Skeletal muscle satellite cell (primary cell): ENCODE data around the gene MANSC1.

Experiments used
- H3K27me3 ChIP-seq: 2 replicates; pipeline ENCODE4 v1.7.0; 2013; ENCODE audit warnings: low read length; ENCODE audit not compliant: control insufficient read depth, insufficient read depth
- H3K36me3 ChIP-seq: 2 replicates; pipeline ENCODE4 v1.7.0; 2013; ENCODE audit warnings: mild to moderate bottlenecking, control low read depth, low read length; ENCODE audit not compliant: insufficient read depth
- H3K4me1 ChIP-seq: 2 replicates; pipeline ENCODE4 v1.7.0; 2013; ENCODE audit warnings: low read length; ENCODE audit not compliant: control insufficient read depth, insufficient read depth
- H3K4me2 ChIP-seq: 2 replicates; pipeline ENCODE4 v1.7.0; 2013; ENCODE audit warnings: mild to moderate bottlenecking, low read length
- H3K4me3 ChIP-seq: 2 replicates; pipeline ENCODE4 v1.7.0; 2013; ENCODE audit warnings: low read length
- H3K9ac ChIP-seq: 2 replicates; pipeline ENCODE4 v1.7.0; 2013; ENCODE audit warnings: mild to moderate bottlenecking, low read depth, low read length, moderate library complexity
- H3K9me3 ChIP-seq: replicated peaks from 2 replicates; pipeline ENCODE4 v1.7.0; 2013; ENCODE audit warnings: mild to moderate bottlenecking, control low read depth, low read length

MANSC1 gene

GRCh38 chr12:12380949-12381593 is 31.0 kb upstream of the MANSC1 start:
- H3K9ac ChIP-seq: no peak overlapping the region
- H3K4me2 ChIP-seq: no peak overlapping the region
- H3K4me3 ChIP-seq: no peak overlapping the region
- no peaks in the 10 kb centered on the region for H3K27me3 ChIP-seq
- no peaks in the 10 kb centered on the region for H3K9me3 ChIP-seq
- H3K36me3 ChIP-seq: no peaks in the 10 kb centered on the region
- H3K4me1 ChIP-seq: peaks cover 6% of the 10 kb centered on the region

GRCh38 chr12:12379831-12380730 is 30.0 kb upstream of the MANSC1 start:
- Histone ChIP-seq H3K27me3 (no peaks in the 10 kb centered on the region), H3K9ac (no peak overlapping the region), H3K4me1 (peaks cover 6% of the 10 kb centered on the region), H3K4me2 (no peak overlapping the region), H3K4me3 (no peak overlapping the region), H3K9me3 (no peaks in the 10 kb centered on the region), H3K36me3 (no peaks in the 10 kb centered on the region)

GRCh38 chr12:12378616-12379015 is 28.6 kb upstream of the MANSC1 start:
- H3K4me2 ChIP-seq: no peak overlapping the region
- no peaks in the 10 kb centered on the region for H3K36me3 ChIP-seq
- H3K9ac ChIP-seq: no peak overlapping the region
- H3K4me3 ChIP-seq: no peak overlapping the region
- no peaks in the 10 kb centered on the region for H3K4me1 ChIP-seq
- H3K9me3 ChIP-seq: no peaks in the 10 kb centered on the region
- H3K27me3 ChIP-seq: no peaks in the 10 kb centered on the region

DNA sequence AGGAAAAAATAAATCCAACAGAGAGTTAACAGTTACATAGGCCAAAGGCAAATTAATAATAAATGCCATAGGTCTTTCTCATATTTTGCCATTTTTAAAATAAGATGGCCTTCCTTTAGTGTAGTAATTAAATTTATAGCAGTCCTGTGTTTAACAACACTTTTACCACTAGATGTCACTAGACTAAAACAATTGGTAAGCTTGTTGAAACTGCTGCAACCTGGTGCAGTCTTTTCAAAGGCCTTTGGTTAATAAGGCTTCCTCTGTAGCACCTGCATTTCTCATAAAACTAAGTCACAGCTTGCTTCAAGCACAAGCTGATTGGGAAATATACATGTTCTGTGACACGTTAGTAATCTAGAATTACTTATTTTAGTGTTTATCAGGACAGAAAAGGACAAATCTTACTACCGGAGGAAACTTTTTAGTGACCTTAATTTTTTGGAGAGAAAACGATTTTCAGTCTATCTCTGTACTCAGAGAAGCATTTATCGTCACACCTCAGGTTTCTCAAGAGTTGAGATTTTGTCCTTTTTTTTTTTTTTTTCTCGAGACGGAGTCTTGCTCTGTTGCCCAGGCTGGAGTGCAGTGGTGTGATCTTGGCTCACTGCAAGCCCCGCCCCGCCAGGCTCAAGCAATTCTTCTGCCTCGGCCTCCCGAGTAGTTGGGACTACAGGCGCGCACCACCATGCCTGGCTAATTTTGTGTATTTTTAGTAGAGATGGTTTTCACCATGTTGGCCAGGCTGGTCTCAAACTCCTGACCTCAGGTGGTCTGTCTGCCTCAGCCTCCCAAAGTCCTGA is 26.8 kb upstream of the MANSC1 start:
- no peak overlapping the region for H3K9ac ChIP-seq

GRCh38 chr12:12372946-12373722 is 23.1 kb upstream of the MANSC1 start:
- H3K36me3 ChIP-seq: no peaks in the 10 kb centered on the region
- no peaks in the 10 kb centered on the region for H3K9me3 ChIP-seq
- no peaks in the 10 kb centered on the region for H3K4me1 ChIP-seq
- H3K4me2 ChIP-seq: no peak overlapping the region
- H3K27me3 ChIP-seq: no peaks in the 10 kb centered on the region
- no peak overlapping the region for H3K9ac ChIP-seq
- H3K4me3 ChIP-seq: no peak overlapping the region

More for the DNA sequence above, 26.8 kb upstream of the MANSC1 start:
- no peaks in the 10 kb centered on the region for H3K27me3 ChIP-seq
- no peaks in the 10 kb centered on the region for H3K4me1 ChIP-seq
- no peak overlapping the region for H3K4me2 ChIP-seq
- H3K4me3 ChIP-seq: no peak overlapping the region
- H3K9me3 ChIP-seq: no peaks in the 10 kb centered on the region
- no peaks in the 10 kb centered on the region for H3K36me3 ChIP-seq

DNA sequence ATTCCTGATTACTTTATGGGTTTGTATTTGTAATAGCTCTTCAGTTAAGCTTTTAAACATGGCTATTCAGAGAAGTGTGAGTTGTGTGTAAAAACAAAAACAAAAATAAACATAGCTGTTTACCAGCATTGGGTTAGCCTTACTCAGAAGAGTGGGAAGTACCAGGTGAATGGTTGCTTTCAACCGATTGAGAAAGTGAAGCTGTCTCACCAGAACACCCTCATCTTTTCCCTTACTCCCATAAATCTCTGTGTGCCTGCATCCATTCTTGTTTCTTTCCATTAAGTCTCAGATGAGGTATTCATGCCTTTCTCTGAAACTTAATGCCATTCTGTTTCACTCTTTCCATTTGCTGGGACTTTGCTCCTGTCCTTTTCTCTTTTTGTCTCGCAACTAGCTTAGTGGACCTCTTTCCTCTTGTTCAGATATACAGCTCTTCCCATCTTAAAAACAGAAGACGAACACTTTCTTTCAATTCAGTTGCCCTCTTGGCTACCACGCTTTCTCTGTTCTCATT is 17.5 kb upstream of the MANSC1 start:
- Histone ChIP-seq H3K36me3 (peaks cover 3% of the 10 kb centered on the region), H3K4me1 (no peaks in the 10 kb centered on the region), H3K27me3 (no peaks in the 10 kb centered on the region), H3K9me3 (no peaks in the 10 kb centered on the region), H3K4me3 (no peak overlapping the region), H3K9ac (no peak overlapping the region), H3K4me2 (no peak overlapping the region)

DNA sequence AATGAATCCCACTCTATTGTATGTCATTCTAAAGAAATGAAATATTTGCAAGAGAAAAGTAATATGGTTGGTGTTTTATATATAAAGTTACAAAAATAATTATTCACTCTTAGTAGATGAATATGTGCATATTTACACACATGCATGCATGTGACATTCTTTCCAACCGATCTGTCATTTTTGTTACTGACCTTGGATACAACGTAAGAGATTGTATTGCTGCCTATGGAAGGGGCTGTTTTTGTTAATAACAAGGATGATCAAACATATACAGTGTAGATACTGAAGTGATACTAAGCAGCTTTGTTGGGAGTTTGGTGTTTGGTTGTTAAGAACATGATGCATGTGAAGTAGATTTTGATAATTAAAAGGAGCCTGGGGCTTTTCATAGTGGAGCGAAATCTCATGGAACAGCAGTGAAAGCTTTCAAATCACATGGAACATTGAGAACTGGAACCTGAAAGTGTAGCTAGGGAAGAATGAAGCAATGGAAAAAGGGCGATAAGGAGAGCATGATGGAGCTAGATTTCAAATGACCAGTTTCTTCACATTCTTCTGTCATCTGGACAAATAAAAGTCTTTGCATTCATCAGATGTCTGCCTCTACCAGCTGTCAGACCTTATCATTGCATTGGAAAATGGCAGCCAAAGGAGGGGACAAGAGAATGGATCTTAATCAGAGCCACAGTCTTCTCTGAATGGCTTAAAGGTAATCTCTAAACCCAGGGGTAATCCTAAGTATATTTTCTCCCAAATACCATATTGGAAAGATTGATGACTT is 16.8 kb upstream of the MANSC1 start:
- H3K27me3 ChIP-seq: no peaks in the 10 kb centered on the region
- no peaks in the 10 kb centered on the region for H3K4me1 ChIP-seq
- no peaks in the 10 kb centered on the region for H3K9me3 ChIP-seq
- no peak overlapping the region for H3K9ac ChIP-seq
- H3K4me2 ChIP-seq: no peak overlapping the region
- no peak overlapping the region for H3K4me3 ChIP-seq
- peaks cover 3% of the 10 kb centered on the region for H3K36me3 ChIP-seq

DNA sequence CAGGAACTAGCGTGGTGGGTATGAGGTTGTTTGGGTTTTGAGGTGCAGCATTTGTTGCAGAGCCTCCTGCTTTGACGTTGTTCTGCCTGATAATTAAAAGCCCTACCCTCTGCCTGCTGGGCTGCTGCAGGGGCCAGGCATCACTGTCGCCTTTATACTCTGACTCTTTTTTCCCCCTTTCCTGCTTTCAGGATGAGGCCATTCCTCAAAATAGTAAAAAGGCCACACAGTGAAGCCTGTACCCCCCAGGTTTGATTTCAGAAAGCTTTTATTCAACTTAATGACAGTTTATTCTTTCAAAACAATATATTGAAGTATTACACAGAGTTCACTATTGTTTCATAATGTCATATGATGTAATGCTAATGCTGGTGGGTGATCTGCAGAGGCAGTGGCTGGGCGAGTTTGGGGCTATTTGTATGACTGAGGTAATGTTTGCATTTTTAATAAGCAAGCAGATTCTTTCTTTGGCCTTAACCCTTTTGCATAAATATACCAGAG is 15.9 kb upstream of the MANSC1 start:
- Histone ChIP-seq H3K27me3 (no peaks in the 10 kb centered on the region), H3K9me3 (no peaks in the 10 kb centered on the region), H3K4me2 (no peak overlapping the region), H3K4me3 (no peak overlapping the region), H3K9ac (no peak overlapping the region), H3K4me1 (no peaks in the 10 kb centered on the region), H3K36me3 (peaks cover 3% of the 10 kb centered on the region)

DNA sequence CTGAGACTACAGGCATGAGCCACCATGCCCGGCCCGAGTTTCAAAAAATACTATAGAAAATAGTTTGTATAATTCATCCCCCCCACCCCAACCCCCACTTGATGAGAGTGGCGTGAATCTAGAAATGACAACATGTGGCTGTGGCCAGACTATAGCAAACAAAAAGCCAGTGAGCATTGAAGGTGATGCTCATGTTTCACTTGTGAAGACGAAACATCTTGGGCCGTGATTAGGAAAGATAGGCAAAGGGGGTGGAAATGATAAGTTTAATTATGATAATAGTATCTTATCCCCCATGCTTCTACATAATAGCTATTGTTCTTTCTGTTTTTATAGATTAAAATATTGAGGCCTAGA is 15.4 kb upstream of the MANSC1 start:
- Histone ChIP-seq H3K4me2 (no peak overlapping the region), H3K4me3 (no peak overlapping the region), H3K9me3 (no peaks in the 10 kb centered on the region), H3K9ac (no peak overlapping the region), H3K36me3 (peaks cover 3% of the 10 kb centered on the region), H3K27me3 (no peaks in the 10 kb centered on the region), H3K4me1 (no peaks in the 10 kb centered on the region)

DNA sequence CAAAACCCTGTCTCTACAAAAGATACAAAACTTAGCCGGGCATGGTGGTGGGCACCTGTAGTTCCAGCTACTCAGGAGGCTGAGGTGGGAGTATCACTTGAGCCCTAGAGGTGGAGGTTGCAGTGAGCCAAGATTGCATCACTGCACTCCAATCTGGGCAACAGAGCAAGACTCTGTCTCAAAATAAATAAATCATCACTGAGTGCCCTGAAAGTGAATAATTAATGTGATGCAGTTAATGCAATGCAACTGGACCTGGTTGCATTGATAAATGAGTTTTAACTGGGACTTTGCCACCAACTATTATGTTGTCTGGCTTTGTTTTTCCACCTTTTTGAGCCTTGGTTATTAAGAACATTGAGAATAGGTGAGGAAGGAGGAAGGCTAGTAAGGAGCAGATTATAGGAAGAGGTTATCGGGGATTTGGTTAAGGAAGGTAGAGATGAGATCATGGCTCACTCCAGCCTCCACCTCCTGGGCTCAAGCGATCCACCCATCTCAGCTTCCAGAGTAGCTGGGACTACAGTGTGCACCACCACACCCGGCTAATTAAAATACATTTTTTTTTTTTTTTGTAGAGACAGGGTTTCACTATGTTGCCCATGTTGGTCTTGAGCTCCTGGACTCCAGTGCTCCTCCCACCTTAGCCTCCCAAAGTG is 14.9 kb upstream of the MANSC1 start:
- H3K4me3 ChIP-seq: no peak overlapping the region
- peaks cover 3% of the 10 kb centered on the region for H3K36me3 ChIP-seq

More for the DNA sequence above, 14.9 kb upstream of the MANSC1 start:
- Histone ChIP-seq H3K9ac (no peak overlapping the region), H3K4me2 (no peak overlapping the region), H3K4me1 (no peaks in the 10 kb centered on the region), H3K9me3 (no peaks in the 10 kb centered on the region), H3K27me3 (no peaks in the 10 kb centered on the region)
